HG03159 (cell line): Measurements from ENCODE around the gene RAB36.

Experiments used
- ATAC-seq: cut with Tn5 transposase; IDR thresholded peaks from one replicate; pipeline ENCODE4 v1.9.1; 2021; ENCODE audit warnings: mild to moderate bottlenecking, moderate library complexity; ENCODE audit not compliant: unreplicated experiment

RAB36 gene

GRCh38 chr22:23157560-23158515 lies 12.6 kb downstream of the RAB36 start:
- no peak for ATAC-seq

GRCh38 chr22:23158516-23159290 lies 13.4 kb downstream of the RAB36 start:
- no peak for ATAC-seq

GRCh38 chr22:23159291-23159630 lies 14.0 kb downstream of the RAB36 start:
- ATAC-seq, result no peak

- ATAC-seq, result no peak
These were observed 15.8 kb downstream of the RAB36 start for GRCh38 chr22:23161029-23161428.

- ATAC-seq, result no peak
These were observed 16.3 kb downstream of the RAB36 start for GRCh38 chr22:23161574-23161973.

DNA sequence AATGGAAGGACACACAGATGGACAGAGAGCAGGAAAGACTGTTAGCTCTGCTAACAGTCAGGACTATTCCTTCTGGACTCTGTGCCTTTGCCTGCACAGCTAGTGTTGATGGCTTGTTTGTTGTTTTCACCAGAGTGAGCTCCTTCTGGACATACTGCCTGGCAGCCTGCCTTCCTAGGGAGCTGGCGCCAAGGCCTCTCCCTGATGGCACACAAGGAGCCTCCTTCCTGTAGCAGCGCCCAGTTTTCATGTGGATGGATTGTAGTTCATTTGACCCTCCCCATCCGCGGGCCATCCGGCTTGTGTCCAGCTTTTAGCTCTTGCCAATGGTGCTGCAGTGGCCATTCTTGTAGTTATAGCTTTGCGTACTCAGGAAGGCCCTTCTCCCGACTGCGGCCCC lies 18.4 kb downstream of the RAB36 start:
- ATAC-seq, result no peak

DNA sequence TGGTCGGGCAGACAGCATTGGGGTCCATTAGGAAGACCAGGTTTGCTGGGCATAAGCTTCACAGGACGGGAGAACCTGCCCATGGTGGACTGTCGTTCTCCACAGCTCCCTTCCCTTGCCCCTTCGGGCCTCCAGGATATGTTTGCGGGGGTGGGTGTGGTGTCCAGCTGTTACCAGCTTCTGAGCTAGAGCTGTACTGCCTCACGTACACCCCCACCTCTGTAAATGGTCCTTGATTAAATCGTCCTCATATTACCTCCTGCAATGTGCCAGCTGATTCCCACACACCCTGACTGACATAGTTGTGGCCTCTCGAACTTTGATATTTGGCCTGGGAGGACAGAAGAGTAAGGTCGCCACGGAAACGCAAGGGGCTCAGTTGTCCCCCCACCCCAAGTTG lies 18.8 kb downstream of the RAB36 start:
- no peak for ATAC-seq

DNA sequence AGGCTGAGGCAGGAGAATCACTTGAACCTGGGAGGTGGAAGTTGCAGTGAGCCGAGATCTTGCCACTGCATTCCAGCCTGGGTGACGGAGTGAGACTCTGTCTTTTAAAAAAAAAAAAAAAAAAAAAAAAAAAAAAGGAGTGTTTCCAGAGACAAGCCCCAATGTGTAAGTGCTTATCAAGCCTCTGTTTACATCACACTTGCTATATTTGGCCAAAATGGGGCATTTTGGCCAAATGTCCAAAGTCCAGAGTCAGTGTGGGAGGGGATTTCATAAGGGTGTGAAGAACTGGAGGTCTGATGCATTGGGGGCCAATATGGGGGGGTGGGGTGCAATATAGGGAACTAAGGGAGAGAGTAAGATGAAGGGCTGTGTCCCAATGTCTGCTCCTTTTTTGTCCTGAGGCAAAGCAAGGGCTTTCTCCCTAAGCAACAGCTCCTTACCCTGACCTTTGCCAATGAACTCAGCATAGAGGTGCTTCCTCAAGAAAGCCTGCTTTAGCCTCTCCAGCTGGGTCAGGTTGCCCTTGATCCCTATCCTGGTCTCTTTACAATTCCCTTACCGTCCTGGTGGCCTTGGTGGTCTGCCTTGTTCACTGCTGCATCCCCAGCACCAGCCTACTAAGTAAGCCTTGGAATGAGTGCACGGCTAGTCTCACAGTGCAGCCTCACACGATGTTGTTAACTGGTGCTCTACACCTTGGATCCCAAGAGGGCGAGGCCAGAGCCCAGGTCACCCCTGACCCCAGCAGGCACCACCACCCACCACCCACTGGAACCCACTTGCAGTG lies 21.0 kb downstream of the RAB36 start:
- no peak for ATAC-seq

GRCh38 chr22:23166841-23167616 lies 21.8 kb downstream of the RAB36 start:
- no peak for ATAC-seq

DNA sequence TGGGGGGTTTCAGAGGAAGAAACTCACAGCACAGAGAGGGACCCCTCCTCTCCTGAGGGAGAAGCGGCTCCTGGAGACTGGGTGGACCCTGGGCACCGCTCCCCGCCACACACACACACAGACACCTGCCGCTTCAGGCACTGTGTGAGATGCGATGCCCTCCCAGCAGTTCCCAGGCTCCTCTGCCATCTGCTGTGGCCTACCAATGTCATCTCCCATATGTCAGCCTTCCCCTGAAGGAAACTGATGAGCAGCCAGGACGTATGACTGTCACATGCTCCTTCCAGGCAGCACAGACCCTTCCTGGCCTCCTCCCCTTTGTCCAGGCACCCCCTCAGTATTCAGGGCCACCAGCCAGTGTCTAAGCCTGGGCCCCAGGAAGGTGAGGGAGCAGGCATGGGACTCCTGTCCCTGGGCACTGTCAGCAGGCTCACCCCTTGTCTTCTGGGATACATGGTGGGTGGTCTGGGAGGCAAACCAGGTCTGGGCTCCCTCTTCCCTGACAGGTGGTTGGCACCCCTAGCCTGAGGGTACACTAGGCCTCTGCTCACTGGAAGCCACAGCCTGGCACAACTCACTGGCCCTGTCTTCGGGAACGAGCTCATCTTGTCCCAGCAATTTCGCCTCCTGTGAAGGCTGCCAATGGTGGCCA lies 23.2 kb downstream of the RAB36 start:
- ATAC-seq, result no peak

- no peak for ATAC-seq
These were observed 23.7 kb downstream of the RAB36 start for GRCh38 chr22:23169043-23169406.

- ATAC-seq, result no peak
These were observed 30.8 kb downstream of the RAB36 start for GRCh38 chr22:23175817-23176644.

GRCh38 chr22:23176645-23177027 lies 31.4 kb downstream of the RAB36 start:
- no peak for ATAC-seq

DNA sequence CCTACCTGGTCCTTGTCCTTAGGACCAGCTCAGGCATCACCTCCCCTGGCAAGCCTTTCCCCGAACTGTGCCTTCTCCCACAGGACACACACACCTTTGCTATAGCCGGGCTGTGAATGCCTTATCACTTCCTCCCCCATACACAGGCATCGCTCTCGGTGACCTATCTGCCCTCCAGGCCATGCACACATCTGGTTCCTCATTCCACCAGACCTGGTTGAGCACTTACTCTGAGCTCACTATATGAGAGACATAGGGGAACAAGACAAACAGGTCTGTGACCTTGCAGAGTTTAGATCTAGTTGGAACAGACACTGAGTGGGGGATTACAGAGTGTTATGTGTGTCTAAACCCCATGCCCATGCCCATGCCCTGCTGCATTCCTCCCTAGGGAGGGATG lies 31.9 kb downstream of the RAB36 start:
- no peak for ATAC-seq

- ATAC-seq, result no peak
These were observed 33.4 kb downstream of the RAB36 start for GRCh38 chr22:23178512-23179254.

- ATAC-seq, result no peak
These were observed 34.4 kb downstream of the RAB36 start for GRCh38 chr22:23179381-23180299.

DNA sequence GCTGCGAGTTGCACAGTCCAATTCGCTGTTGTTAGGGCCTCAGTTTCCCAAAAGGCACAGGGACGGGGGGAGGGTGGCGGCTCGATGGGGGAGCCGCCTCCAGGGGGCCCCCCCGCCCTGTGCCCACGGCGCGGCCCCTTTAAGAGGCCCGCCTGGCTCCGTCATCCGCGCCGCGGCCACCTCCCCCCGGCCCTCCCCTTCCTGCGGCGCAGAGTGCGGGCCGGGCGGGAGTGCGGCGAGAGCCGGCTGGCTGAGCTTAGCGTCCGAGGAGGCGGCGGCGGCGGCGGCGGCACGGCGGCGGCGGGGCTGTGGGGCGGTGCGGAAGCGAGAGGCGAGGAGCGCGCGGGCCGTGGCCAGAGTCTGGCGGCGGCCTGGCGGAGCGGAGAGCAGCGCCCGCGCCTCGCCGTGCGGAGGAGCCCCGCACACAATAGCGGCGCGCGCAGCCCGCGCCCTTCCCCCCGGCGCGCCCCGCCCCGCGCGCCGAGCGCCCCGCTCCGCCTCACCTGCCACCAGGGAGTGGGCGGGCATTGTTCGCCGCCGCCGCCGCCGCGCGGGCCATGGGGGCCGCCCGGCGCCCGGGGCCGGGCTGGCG lies 35.1 kb downstream of the RAB36 start, which contains the start of gene BCR:
TSS of gene BCR (plus strand) at position 209 of the 592 bp plus-strand sequence. CDS start 452 bp downstream, outside the sequence.
- ATAC-seq, result no peak
